HG03520 (cell line): Measurements from ENCODE around the gene GDPD1.
"Not testable (repeated sequence)": the region's sequence is repeated elsewhere in the genome, so short reads cannot be mapped to it uniquely, and the experiment has no call there.

ENCODE experiments used
- ATAC-seq: cut with Tn5 transposase; IDR thresholded peaks from one replicate; pipeline ENCODE4 v1.9.1; 2021; ENCODE audit warnings: mild to moderate bottlenecking, moderate library complexity; ENCODE audit not compliant: unreplicated experiment

The GDPD1 gene

GRCh38 chr17:59238906-59239305 lies 18.6 kb downstream of the GDPD1 start:
- ATAC-seq: no peak

GRCh38 chr17:59244081-59244480 lies 23.8 kb downstream of the GDPD1 start:
- no peak for ATAC-seq

- ATAC-seq: no peak
Measured at GRCh38 chr17:59254742-59255141, 34.4 kb downstream of the GDPD1 start.

- ATAC-seq: no peak
Measured at GRCh38 chr17:59257101-59257500, 36.8 kb downstream of the GDPD1 start.

GRCh38 chr17:59260722-59261121 lies 40.4 kb downstream of the GDPD1 start:
- no peak for ATAC-seq

GRCh38 chr17:59266745-59267144 lies 46.4 kb downstream of the GDPD1 start:
- no peak for ATAC-seq

- ATAC-seq: no peak
Measured at GRCh38 chr17:59267776-59268175, 47.5 kb downstream of the GDPD1 start.

- no peak for ATAC-seq
Measured at GRCh38 chr17:59275618-59276017, 55.3 kb downstream of the GDPD1 start.

- peak; percentile 67 for ATAC-seq
Measured at GRCh38 chr17:59277031-59277430, 56.7 kb downstream of the GDPD1 start.

- ATAC-seq: no peak
Measured at GRCh38 chr17:59278406-59278805, 58.1 kb downstream of the GDPD1 start.

GRCh38 chr17:59284317-59284716 lies 64.0 kb downstream of the GDPD1 start:
- no peak for ATAC-seq

GRCh38 chr17:59287452-59287851 lies 67.1 kb downstream of the GDPD1 start:
- ATAC-seq: no peak

- no peak for ATAC-seq
Measured at GRCh38 chr17:59287891-59288290, 67.6 kb downstream of the GDPD1 start.

- ATAC-seq: no peak
Measured at GRCh38 chr17:59289981-59290301, 69.6 kb downstream of the GDPD1 start.

- not testable (repeated sequence) for ATAC-seq
Measured at GRCh38 chr17:59290302-59290998, 70.1 kb downstream of the GDPD1 start.

- ATAC-seq: no peak
Measured at GRCh38 chr17:59292174-59292523, 71.8 kb downstream of the GDPD1 start.

GRCh38 chr17:59296190-59296589 lies 75.9 kb downstream of the GDPD1 start:
- ATAC-seq: no peak

- no peak for ATAC-seq
Measured at GRCh38 chr17:59298521-59298920, 78.2 kb downstream of the GDPD1 start.

GRCh38 chr17:59299400-59300092 lies 79.2 kb downstream of the GDPD1 start:
- no peak for ATAC-seq

GRCh38 chr17:59300941-59301340 lies 80.6 kb downstream of the GDPD1 start:
- ATAC-seq: no peak

GRCh38 chr17:59304811-59305210 lies 84.5 kb downstream of the GDPD1 start:
- ATAC-seq: no peak

GRCh38 chr17:59310263-59310920 lies 90.1 kb downstream of the GDPD1 start:
- no peak for ATAC-seq
